HG03139 (cell line): ENCODE results near the gene DES.

ENCODE experiments used
- ATAC-seq: cut with Tn5 transposase; IDR thresholded peaks from one replicate; pipeline ENCODE4 v1.9.1; 2021; ENCODE audit not compliant: unreplicated experiment

The DES gene

DNA sequence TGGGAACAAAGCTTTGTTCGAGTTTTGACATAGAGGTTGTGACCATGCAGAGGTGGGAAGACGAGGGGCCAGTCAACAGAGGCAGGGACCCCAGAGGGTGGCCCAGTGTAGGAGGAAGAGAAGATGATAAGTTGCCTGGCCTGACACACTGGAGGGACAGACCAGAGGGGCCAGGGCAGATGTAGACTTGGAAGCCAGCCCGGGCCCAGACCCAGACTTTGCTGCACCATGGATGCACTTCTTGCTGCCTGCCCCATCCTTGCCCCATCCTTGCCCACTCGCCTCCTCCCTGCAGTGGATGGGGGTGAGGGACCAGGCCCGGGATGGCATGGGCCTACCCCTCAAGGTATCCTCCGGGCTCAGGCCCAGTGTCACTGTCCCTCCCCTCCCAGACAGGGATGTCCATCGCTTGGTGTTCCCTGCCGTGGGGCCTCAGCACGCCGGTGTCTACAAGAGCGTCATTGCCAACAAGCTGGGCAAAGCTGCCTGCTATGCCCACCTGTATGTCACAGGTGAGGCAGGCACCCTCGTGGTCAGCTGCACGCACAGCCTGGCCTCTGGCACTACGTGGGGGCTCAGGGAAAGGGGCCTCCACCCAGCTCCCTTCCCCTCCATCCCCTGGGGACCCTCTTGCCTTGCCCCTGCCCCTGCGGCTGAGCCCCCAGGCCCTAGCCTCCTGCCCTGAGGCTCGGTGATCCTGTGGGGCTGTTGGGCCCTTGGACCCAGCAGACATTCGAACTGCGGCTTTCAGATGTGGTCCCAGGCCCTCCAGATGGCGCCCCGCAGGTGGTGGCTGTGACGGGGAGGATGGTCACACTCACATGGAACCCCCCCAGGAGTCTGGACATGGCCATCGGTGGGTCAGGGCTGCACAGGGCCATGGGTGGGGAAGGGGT is 53.5 kb downstream of the DES start:
- no peak for ATAC-seq

DNA sequence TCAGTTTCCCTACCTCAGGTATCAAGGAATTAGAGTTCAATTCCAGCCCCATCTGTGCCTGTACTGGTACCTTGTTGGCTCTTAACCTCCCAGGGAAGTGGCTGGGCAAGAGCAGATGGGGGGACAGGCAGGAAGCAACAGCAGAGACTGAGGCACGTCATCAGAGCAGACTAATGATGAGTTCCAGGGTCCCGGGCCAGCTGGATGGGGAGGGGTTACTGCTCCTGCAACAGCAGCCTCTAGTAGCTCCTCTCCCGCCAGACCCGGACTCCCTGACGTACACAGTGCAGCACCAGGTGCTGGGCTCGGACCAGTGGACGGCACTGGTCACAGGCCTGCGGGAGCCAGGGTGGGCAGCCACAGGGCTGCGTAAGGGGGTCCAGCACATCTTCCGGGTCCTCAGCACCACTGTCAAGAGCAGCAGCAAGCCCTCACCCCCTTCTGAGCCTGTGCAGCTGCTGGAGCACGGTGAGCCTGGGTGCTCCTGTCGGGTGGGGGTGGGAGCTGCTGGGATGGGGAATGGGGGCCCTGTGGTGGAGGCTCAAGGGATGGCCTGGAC is 54.5 kb downstream of the DES start:
- no peak for ATAC-seq

DNA sequence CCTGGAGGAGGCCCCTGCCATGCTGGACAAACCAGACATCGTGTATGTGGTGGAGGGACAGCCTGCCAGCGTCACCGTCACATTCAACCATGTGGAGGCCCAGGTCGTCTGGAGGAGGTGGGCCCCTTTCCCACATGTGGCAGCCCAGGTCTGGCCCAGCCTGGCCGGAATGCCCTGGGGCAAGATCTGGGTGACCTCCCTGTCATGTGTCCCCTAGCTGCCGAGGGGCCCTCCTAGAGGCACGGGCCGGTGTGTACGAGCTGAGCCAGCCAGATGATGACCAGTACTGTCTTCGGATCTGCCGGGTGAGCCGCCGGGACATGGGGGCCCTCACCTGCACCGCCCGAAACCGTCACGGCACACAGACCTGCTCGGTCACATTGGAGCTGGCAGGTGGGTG is 55.3 kb downstream of the DES start:
- ATAC-seq = no peak

DNA sequence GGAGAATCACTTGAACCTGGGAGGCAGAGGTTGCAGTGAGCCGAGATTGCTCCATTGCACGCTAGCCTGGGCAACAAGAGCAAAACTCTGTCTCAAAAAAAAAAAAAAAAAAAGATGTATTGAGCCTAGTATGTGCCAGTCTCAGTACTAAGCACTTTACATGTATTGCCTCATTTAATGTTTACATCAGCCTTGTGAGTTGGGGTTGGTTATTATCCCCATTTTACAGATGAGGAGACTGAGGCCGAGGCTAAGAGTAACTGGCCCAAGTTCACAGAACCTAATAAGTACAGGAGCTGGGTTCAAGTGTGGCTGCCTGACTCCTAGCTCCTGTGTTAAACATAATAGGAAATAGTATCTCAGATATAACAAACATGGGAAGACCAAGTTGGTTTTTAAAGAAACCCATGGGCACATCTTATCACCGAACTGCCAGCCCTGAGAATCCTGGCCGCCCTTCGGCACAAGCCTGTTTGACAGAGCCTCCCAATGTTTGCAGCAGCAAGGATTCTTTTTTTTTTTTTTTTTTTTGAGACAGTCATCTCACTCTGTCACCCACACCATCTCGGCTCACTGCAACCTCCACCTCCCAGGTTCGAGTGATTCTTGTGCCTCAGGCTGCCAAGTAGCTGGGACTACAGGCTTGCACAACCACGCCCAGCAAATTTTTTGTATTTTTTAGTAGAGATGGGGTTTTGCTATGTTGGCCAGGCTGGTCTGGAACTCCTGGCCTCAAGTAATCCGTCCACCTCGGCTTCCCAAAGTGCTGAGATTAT is 56.3 kb downstream of the DES start:
- ATAC-seq = no peak

DNA sequence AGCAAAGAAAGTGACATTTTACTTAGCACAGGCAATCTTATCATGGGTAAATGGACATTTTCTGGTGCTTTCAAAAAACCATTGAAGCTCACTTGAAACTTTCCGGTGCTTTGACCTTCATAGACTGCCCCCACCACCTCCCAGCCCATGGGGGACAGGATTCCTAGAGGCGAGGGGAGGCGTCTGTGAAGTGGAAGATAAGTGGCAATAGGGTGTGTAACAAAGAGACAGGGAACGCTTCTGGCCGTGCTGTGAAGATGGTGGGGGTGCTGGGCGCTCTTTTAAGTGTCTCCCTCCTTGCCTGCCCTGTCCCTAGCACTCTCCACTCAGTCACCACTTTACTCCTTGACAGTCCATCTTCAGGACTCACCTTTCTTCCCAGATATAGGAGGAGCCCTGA is 57.1 kb downstream of the DES start:
- ATAC-seq = no peak

DNA sequence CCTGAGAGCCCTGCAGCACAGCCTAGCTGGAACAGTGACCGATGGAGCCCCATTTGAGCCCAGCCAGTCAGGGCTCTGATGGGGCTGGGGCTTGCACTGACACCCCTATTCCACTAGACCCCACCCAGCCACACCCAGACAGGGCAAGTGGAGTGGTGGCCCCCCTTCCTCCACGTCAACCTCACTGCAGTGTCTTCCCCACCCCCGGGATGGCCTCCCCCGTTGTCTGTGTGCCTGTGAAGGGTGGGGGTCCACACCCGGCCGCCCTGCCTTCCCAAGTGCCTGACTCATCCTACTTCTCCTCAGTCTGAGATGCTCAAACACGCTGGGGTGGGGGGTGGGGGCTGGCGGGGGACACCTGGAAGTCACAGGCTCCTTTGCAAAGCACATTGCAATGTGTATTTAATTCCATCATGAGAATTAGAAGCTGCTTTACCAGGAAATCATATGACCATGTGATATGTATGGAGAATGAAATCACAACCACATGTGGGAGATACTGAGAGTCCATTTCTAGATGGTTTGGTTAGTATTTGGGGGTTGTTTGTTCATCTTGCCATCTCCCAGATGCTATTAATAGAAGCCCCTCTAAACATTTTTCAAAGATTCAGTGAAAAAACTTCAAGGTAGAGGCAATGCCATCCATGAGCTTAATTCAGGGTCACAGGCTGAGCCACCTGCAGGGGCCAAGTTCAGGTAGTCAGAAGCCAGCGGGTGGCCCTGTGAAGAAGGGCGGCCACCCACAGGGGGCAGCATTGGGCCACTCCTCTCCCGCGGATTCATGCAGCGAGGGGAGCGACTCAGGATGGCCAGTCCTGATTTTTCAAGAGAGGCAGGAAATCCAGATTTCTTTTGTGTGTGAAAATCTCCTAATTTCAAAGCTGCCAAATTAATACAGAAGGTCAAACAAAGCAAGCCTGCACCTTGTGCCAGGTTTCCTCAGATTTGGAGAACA is 57.8 kb downstream of the DES start:
- ATAC-seq = no peak
